ENCODE measurements around the gene PRICKLE2. TPM values are rescaled to one million over a fixed set of nuclear protein-coding genes. Genes with fewer than 3 reads are reported as not detected.

Gene PRICKLE2
- total RNA-seq, 1 experiment from 2014 or later = not detected

DNA sequence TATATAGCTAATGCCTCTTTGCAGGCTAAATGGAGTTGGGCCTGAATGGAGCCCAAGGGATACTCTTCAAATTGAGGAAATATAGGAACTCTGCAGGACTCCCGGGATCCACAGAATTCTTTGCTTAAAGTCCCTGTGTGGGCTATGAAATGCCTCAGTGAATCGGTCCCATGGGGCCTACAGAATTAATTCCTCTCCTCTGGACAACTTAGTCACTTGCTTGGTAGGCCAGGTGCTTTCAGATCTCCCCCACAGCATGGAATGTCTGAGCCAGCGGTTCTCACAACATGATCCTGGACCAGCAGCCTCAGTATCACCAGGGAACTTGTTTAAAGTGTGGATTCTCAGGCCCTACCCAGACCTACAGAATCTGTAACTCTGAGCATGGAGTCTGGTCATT lies 15.1 kb upstream of the PRICKLE2 start:
- no peak for TF ChIP-seq EZH2 (IDR thresholded peaks at IDR 0.05; ENCODE audit: borderline replicate concordance, low read depth, low read length, poor library complexity, severe bottlenecking)
- TF ChIP-seq, protein P1, sequence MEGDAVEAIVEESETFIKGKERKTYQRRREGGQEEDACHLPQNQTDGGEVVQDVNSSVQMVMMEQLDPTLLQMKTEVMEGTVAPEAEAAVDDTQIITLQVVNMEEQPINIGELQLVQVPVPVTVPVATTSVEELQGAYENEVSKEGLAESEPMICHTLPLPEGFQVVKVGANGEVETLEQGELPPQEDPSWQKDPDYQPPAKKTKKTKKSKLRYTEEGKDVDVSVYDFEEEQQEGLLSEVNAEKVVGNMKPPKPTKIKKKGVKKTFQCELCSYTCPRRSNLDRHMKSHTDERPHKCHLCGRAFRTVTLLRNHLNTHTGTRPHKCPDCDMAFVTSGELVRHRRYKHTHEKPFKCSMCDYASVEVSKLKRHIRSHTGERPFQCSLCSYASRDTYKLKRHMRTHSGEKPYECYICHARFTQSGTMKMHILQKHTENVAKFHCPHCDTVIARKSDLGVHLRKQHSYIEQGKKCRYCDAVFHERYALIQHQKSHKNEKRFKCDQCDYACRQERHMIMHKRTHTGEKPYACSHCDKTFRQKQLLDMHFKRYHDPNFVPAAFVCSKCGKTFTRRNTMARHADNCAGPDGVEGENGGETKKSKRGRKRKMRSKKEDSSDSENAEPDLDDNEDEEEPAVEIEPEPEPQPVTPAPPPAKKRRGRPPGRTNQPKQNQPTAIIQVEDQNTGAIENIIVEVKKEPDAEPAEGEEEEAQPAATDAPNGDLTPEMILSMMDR (conservative IDR thresholded peaks at IDR 0.05; ENCODE audit: low read depth, low read length) = no peak
- DNase-seq (ENCODE audit: low spot score) = no peak
- ChIA-PET CTCF (no interaction called here), POLR2A (ENCODE audit: low non-redundant PET) (no interaction called here)
- Histone ChIP-seq H3K4me1 (ENCODE audit: insufficient read depth, low read length, poor library complexity, severe bottlenecking) (no peaks in the 10 kb centered on the region), H3K4me3 (ENCODE audit: low read depth, low read length, poor library complexity, severe bottlenecking) (no peak overlapping the region), H3K27ac (ENCODE audit: low read depth, low read length, poor library complexity, severe bottlenecking) (no peak overlapping the region), H3K27me3 (replicated peaks; ENCODE audit: insufficient read depth, low read depth, low read length, poor library complexity) (no peaks in the 10 kb centered on the region), H3K36me3 (ENCODE audit: insufficient read depth, low read length, poor library complexity, severe bottlenecking) (no peaks in the 10 kb centered on the region), H3K9me3 (ENCODE audit: low read depth, low read length, poor library complexity, severe bottlenecking) (no peaks in the 10 kb centered on the region)
- no TSS peak for BruUV-seq (replicated peaks)
- intact Hi-C loops (cut with micrococcal nuclease; ENCODE audit: unreplicated experiment) = no loop called here

DNA sequence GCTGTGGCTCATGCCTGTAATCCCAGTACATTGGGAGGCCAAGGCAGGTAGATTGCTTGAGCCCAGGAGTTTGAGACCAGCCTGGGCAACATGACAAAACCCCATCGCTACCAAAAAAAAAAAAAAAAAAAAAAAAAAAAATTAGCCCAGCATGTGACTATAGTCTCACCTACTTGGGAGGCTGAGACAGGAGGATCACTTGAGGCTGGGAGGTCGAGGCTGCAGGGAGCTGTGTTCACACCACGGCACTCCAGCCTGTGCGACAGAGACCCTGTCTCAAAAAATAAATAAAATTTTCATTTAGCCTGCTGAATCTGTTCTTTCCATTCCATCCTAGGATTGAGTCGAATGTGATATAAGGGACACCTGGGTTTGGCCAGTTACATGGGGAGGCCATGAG lies 14.6 kb upstream of the PRICKLE2 start:
- TF ChIP-seq, protein P1 (conservative IDR thresholded peaks at IDR 0.05; ENCODE audit: low read depth, low read length) = no peak
- no peak for TF ChIP-seq EZH2 (IDR thresholded peaks at IDR 0.05; ENCODE audit: borderline replicate concordance, low read depth, low read length, poor library complexity, severe bottlenecking)
- H3K4me1 ChIP-seq (ENCODE audit: insufficient read depth, low read length, poor library complexity, severe bottlenecking) = no peaks in the 10 kb centered on the region
- intact Hi-C loops (cut with micrococcal nuclease; ENCODE audit: unreplicated experiment) = no loop called here
- no TSS peak for BruUV-seq (replicated peaks)
- H3K27ac ChIP-seq (ENCODE audit: low read depth, low read length, poor library complexity, severe bottlenecking) = no peak overlapping the region
- no peak overlapping the region for H3K4me3 ChIP-seq (ENCODE audit: low read depth, low read length, poor library complexity, severe bottlenecking)
- ChIA-PET CTCF (no interaction called here), POLR2A (ENCODE audit: low non-redundant PET) (no interaction called here)
- no peaks in the 10 kb centered on the region for H3K36me3 ChIP-seq (ENCODE audit: insufficient read depth, low read length, poor library complexity, severe bottlenecking)
- no peaks in the 10 kb centered on the region for H3K9me3 ChIP-seq (ENCODE audit: low read depth, low read length, poor library complexity, severe bottlenecking)
- no peak for DNase-seq (ENCODE audit: low spot score)
- H3K27me3 ChIP-seq (replicated peaks; ENCODE audit: insufficient read depth, low read depth, low read length, poor library complexity) = no peaks in the 10 kb centered on the region

DNA sequence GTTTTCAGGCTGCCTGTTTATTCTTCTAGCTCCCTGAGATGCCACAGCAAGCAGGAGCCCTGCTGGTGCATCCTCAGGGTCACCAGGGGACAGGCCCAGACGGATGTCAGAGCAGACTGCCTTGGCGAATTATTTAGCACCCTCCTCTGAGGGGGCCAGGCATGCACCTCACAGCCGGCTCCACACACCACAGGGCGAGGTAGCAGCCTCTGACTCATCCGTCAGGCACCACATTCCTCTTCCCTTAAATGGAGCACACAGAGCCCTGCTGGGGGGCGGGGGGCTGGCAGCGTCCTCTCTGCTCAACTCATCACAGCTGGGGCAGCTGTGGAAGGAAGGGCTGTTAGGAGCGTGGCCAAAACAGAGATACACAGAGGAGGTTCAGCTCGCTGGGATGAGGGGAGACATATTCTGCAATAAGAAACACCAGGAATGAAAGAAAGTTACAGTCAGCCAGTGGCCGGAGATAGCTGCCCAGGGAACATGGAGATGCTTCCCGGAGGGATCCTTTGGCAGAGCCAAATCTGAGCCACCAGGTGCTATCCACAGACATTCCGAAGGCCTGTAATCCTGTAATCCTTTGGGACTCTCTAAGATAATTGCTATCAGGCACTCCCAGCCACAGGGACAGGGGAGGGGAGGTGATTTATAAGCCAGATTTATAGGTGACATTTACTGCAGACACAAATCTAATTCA lies 13.9 kb upstream of the PRICKLE2 start:
- H3K9me3 ChIP-seq (ENCODE audit: low read depth, low read length, poor library complexity, severe bottlenecking) = no peaks in the 10 kb centered on the region
- no peaks in the 10 kb centered on the region for H3K4me1 ChIP-seq (ENCODE audit: insufficient read depth, low read length, poor library complexity, severe bottlenecking)
- no peaks in the 10 kb centered on the region for H3K27me3 ChIP-seq (replicated peaks; ENCODE audit: insufficient read depth, low read depth, low read length, poor library complexity)
- BruUV-seq (replicated peaks) = no TSS peak
- peak; percentile 63 for DNase-seq (ENCODE audit: low spot score)
- ChIA-PET POLR2A (ENCODE audit: low non-redundant PET) (no interaction called here), CTCF (no interaction called here)
- no peak for TF ChIP-seq EZH2 (IDR thresholded peaks at IDR 0.05; ENCODE audit: borderline replicate concordance, low read depth, low read length, poor library complexity, severe bottlenecking)
- TF ChIP-seq, protein P1 (conservative IDR thresholded peaks at IDR 0.05; ENCODE audit: low read depth, low read length) = no peak
- no peak overlapping the region for H3K4me3 ChIP-seq (ENCODE audit: low read depth, low read length, poor library complexity, severe bottlenecking)
- no peaks in the 10 kb centered on the region for H3K36me3 ChIP-seq (ENCODE audit: insufficient read depth, low read length, poor library complexity, severe bottlenecking)
- intact Hi-C loops (cut with micrococcal nuclease; ENCODE audit: unreplicated experiment) = no loop called here
- H3K27ac ChIP-seq (ENCODE audit: low read depth, low read length, poor library complexity, severe bottlenecking) = no peak overlapping the region

All from A673 (cell line).